ENCODE data around the gene GEN1. TPM values are rescaled to one million over a fixed set of nuclear protein-coding genes. Genes with fewer than 3 reads are reported as not detected.

GEN1 gene
- total RNA-seq, 2 donors from 2014 or later: 6.5 to 7.6 TPM

DNA sequence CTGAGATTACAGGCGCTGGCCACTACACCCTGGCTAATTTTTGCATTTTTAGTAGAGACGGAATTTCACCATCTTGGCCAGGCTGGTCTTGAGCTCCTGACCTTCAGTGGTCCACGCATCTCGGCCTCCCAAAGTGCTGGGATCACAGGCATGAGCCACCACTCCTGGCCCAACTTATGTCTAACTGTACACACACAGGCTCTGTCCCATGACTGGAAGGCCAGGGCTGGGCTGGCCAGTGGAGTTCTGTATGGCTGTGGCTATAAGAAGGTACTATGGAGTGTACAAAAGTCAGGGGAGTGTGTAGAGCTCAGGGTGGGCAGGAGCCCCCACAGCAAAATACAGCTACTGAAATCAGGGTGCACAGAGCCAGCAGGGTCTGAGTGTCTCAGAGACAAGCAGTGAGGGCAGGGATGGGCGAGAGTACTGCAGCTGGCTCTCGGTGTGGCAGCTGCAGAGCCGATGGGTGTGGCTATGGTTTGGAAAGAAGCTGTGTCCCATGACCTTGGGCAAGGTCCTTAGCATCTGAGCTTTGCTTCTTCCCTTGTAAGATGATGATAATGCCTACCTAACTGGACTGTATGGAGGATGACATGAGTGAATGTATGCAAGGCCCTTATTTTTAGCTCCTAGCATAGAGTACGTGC is 51.9 kb downstream of the GEN1 start:
- H3K27ac ChIP-seq: no peak overlapping the region
- ATAC-seq: no peak
- H3K9me3 ChIP-seq: no peaks in the 10 kb centered on the region
- WGBS, 2 donors: 78 to 86% methylated on average over 8 of the region's 8 CpGs
- no peak for TF ChIP-seq POLR2A (IDR thresholded peaks at IDR 0.05)
- TF ChIP-seq, protein P1, sequence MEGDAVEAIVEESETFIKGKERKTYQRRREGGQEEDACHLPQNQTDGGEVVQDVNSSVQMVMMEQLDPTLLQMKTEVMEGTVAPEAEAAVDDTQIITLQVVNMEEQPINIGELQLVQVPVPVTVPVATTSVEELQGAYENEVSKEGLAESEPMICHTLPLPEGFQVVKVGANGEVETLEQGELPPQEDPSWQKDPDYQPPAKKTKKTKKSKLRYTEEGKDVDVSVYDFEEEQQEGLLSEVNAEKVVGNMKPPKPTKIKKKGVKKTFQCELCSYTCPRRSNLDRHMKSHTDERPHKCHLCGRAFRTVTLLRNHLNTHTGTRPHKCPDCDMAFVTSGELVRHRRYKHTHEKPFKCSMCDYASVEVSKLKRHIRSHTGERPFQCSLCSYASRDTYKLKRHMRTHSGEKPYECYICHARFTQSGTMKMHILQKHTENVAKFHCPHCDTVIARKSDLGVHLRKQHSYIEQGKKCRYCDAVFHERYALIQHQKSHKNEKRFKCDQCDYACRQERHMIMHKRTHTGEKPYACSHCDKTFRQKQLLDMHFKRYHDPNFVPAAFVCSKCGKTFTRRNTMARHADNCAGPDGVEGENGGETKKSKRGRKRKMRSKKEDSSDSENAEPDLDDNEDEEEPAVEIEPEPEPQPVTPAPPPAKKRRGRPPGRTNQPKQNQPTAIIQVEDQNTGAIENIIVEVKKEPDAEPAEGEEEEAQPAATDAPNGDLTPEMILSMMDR (IDR thresholded peaks at IDR 0.05): no peak
- intact Hi-C loops (cut with DNase I): no loop called here
- H3K36me3 ChIP-seq (replicated peaks in 1 of 2; ENCODE audit: insufficient read depth in 1 of 2, low read depth in 2 of 2): no peaks in the 10 kb centered on the region
- H3K4me1 ChIP-seq: no peaks in the 10 kb centered on the region
- H3K4me3 ChIP-seq: no peak overlapping the region
- DNase-seq: no peak
- no peaks in the 10 kb centered on the region for H3K27me3 ChIP-seq

DNA sequence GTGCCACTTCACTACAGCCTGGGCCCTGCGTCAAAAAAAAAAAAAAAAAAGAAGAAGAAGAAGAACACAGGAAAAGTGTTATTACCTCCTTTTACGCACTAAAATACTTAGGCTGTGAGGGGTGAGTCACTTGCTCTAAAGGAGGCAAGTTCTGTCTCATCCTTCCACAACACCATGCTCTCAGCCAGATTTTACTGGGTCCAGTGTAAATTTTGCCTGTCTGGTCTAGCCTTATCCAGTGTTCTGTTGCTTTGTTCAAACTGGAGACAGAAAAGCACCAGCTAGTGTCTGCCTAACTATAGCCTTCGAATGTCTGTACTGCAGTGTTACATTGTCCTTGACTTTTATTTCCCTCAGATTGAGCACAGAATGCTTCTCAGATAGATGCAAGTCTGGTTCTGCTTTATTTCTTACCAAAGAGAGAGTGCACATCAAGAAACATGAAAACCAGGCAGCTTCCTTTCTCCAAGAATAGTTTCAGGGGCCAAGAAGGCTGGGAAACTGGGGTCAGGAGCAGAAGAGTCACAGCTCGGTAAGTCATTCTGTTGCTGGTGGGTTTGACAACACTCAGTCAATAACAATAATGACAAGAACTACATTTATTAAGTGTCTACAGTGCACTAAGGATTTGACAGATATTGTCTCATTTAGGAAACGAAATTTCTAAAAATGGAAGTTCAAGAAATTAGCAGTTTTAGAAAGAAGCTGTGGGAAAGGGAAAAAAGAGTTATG is 59.2 kb downstream of the GEN1 start:
- WGBS, 2 donors: 52 to 62% methylated on average over 5 of the region's 5 CpGs
- intact Hi-C loops (cut with DNase I): no loop called here
- Histone ChIP-seq H3K36me3 (replicated peaks in 1 of 2; ENCODE audit: insufficient read depth in 1 of 2, low read depth in 2 of 2) (no peaks in the 10 kb centered on the region), H3K4me3 (no peak overlapping the region), H3K27me3 (no peaks in the 10 kb centered on the region), H3K4me1 (no peaks in the 10 kb centered on the region), H3K9me3 (no peaks in the 10 kb centered on the region), H3K27ac (peak overlapping the region in 1 of 4 donors; percentile 40)
- DNase-seq (no peak), ATAC-seq (no peak)
- TF ChIP-seq POLR2A (IDR thresholded peaks at IDR 0.05): no peak
- TF ChIP-seq, protein P1 (IDR thresholded peaks at IDR 0.05): no peak

DNA sequence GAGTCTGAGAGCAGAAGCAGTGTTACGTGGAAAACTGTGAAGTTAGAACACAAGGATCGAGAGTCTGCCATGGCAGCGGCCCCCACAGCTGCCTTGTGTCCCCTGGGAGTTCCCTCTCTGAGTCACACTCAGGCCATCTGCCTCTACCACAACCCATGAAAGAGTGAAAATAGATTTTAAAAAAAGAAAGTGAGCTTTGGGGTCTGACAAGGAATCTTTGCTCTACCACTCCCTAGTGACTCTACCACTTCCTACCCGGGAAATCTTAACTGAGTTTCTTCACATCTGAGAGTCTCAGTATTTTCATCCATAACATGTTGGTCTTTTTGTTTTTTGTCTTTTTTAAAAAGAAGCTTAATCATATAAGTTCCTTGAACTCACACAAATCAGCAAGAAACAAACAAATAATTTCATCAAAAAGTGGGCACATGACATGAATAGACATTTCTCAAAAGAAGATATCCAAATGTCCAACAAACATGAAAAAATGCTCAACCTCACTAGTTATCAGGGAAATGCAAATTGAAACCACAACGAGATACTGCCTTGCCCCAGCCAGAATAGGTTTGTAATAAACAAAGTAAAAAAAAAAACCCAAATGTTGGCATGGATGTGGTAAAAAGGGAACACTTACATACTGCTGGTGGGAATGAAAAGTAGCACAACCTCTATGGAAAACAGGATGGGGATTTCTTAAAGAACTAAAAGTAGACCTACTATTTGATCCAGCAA is 60.0 kb downstream of the GEN1 start:
- no peak overlapping the region for H3K4me3 ChIP-seq
- DNase-seq (peak in 1 of 4 donors; percentile 16), ATAC-seq (peak; percentile 30)
- intact Hi-C loops (cut with DNase I): no loop called here
- TF ChIP-seq POLR2A (IDR thresholded peaks at IDR 0.05): no peak
- TF ChIP-seq, protein P1 (IDR thresholded peaks at IDR 0.05): no peak
- H3K36me3 ChIP-seq (replicated peaks in 1 of 2; ENCODE audit: insufficient read depth in 1 of 2, low read depth in 2 of 2): no peaks in the 10 kb centered on the region
- H3K27me3 ChIP-seq: no peaks in the 10 kb centered on the region
- no peaks in the 10 kb centered on the region for H3K4me1 ChIP-seq
- 50 to 68% methylated on average over 5 of the region's 5 CpGs for WGBS, 2 donors
- H3K27ac ChIP-seq: no peak overlapping the region
- no peaks in the 10 kb centered on the region for H3K9me3 ChIP-seq

DNA sequence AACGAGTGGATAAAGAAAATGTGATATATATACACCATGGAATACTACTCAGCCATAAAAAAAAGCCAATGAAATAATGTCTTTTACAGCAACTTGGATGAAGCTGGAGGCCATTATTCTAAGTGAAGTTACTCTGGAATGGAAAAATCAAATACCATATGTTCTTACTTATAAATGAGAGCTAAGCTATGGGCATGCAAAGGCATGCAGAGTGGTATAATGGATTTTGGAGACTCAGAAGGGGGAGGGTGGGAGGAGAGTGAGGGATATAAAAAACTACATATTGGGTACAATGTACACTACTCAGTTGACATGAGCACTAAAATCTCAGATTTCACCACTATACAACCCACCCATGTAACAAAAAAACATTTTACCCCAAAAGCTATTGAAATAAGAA is 60.7 kb downstream of the GEN1 start:
- intact Hi-C loops (cut with DNase I): no loop called here
- Histone ChIP-seq H3K9me3 (no peaks in the 10 kb centered on the region), H3K27me3 (no peaks in the 10 kb centered on the region), H3K27ac (no peak overlapping the region), H3K4me1 (no peaks in the 10 kb centered on the region), H3K4me3 (no peak overlapping the region), H3K36me3 (replicated peaks in 1 of 2; ENCODE audit: insufficient read depth in 1 of 2, low read depth in 2 of 2) (no peaks in the 10 kb centered on the region)
- DNase-seq (no peak), ATAC-seq (no peak)
- WGBS, 2 donors: 61 to 68% methylated on average over 1 of the region's 1 CpG
- TF ChIP-seq, protein P1 (IDR thresholded peaks at IDR 0.05): no peak
- TF ChIP-seq POLR2A (IDR thresholded peaks at IDR 0.05): no peak
